Gastrocnemius medialis (tissue), 4 donors: Measurements from ENCODE around the gene JHY. TPM values are rescaled to one million over a fixed set of nuclear protein-coding genes. Genes with fewer than 3 reads are reported as not detected.

Experiments used
- ATAC-seq, 2 donors: fragments of 150-250 bp; one replicate each; pipeline ENCODE4 v1.9.1; 2016
- DNase-seq, 2 donors: peaks; one replicate each; pipeline ENCODE4 v3.0.0-alpha.2; 2019
- H3K27ac ChIP-seq, 4 donors: fragments of 200-600 bp; sonication (generic); 1 replicate in 1 of 4; 2 replicates in 3 of 4; pipeline ENCODE4 v1.5.1; 2016 to 2018; ENCODE audit warnings: mild to moderate bottlenecking in 2 of 4, moderate library complexity in 1 of 4
- H3K27me3 ChIP-seq, 3 donors: fragments of 200-600 bp; sonication (generic) in 2 of 3; 1 replicate in 1 of 3; 2 replicates in 2 of 3; pipeline versions ENCODE4 v1.5.1 to v1.6.0; 2016 to 2019; ENCODE audit warnings: mild to moderate bottlenecking in 1 of 3, moderate library complexity in 1 of 3
- H3K36me3 ChIP-seq, 2 donors: fragments of 200-600 bp; sonication (generic) in 1 of 2; one replicate each; pipeline ENCODE4 v1.5.1; 2017 to 2018
- H3K4me1 ChIP-seq, 2 donors: fragments of 200-600 bp; sonication (generic) in 1 of 2; one replicate each; pipeline ENCODE4 v1.5.1; 2016 to 2017; ENCODE audit warnings: mild to moderate bottlenecking in 2 of 2
- H3K4me3 ChIP-seq, 4 donors: fragments of 200-600 bp; sonication (generic) in 3 of 4; 1 replicate in 1 of 4; 2 replicates in 3 of 4; pipeline ENCODE4 v1.5.1; 2016 to 2019; ENCODE audit warnings: mild to moderate bottlenecking in 2 of 4
- H3K9me3 ChIP-seq, 3 donors: fragments of 200-600 bp; sonication (generic) in 2 of 3; 1 replicate in 1 of 3; 2 replicates in 2 of 3; pipeline ENCODE4 v1.5.1; 2016 to 2019
- CTCF ChIP-seq, 5 experiments: fragments of 450-650 bp in 3 of 5; fragments of 200-600 bp in 2 of 5; sonication (generic) in 2 of 5; IDR thresholded peaks in 4 of 5; conservative IDR thresholded peaks in 1 of 5; 1 replicate in 4 of 5; 2 replicates in 1 of 5; pipeline ENCODE4 v1.5.1; 2016 to 2019; ENCODE audit warnings: antibody characterized with exemption in 5 of 5, mild to moderate bottlenecking in 3 of 5, moderate library complexity in 3 of 5
- POLR2A ChIP-seq, 2 donors: fragments of 450-650 bp; IDR thresholded peaks; one replicate each; pipeline ENCODE4 v1.6.1; 2017; ENCODE audit warnings: antibody characterized with exemption in 2 of 2, mild to moderate bottlenecking in 2 of 2, moderate library complexity in 2 of 2
- in situ Hi-C, 4 donors: fragments of 200-750 bp; cut with MboI; loops; one replicate each; pipeline versions ENCODE4 v1.15.0 to v1.8.0; 2017; ENCODE audit warnings: low sequenced_read_pairs in 4 of 4
- intact Hi-C: fragments of 100-400 bp; cut with DNase I; formaldehyde crosslinking; loops from one replicate; pipeline ENCODE4 v1.15.1; 2023; ENCODE audit warnings: low total_unique reads
- total RNA-seq, 4 donors: library from RNA; depleted of rRNA; stranded (reverse); fragments of >200 nt; gene quantifications; one replicate each; pipeline versions ENCODE4 v1.1.0 to v1.2.3, GENCODE V29; 2016

Gene JHY
- total RNA-seq, 4 donors from 2014 or later: 0.16 to 1.3 (median 0.22) TPM

- no peak overlapping the region for H3K4me3 ChIP-seq
- H3K9me3 ChIP-seq: no peaks in the 10 kb centered on the region
- TF ChIP-seq POLR2A (IDR thresholded peaks at IDR 0.05) (no peak), CTCF (IDR thresholded peaks at IDR 0.05 in 4 of 5, conservative IDR thresholded peaks at IDR 0.05 in 1 of 5) (no peak)
- no peak for DNase-seq
- H3K27me3 ChIP-seq: no peaks in the 10 kb centered on the region
- H3K27ac ChIP-seq: no peak overlapping the region
- no peaks in the 10 kb centered on the region for H3K36me3 ChIP-seq
- intact Hi-C loops (no loop called here), in situ Hi-C loops (no loop called here)
- no peaks in the 10 kb centered on the region for H3K4me1 ChIP-seq
- ATAC-seq: no peak
These were observed 36.2 kb downstream of the JHY start for GRCh38 chr11:122918734-122919133.

- DNase-seq: no peak
- intact Hi-C loops (no loop called here), in situ Hi-C loops (no loop called here)
- H3K27me3 ChIP-seq: no peaks in the 10 kb centered on the region
- no peak overlapping the region for H3K27ac ChIP-seq
- no peak overlapping the region for H3K4me3 ChIP-seq
- H3K36me3 ChIP-seq: no peaks in the 10 kb centered on the region
- TF ChIP-seq CTCF (IDR thresholded peaks at IDR 0.05 in 4 of 5, conservative IDR thresholded peaks at IDR 0.05 in 1 of 5): no peak
- TF ChIP-seq POLR2A (IDR thresholded peaks at IDR 0.05): no peak
- H3K9me3 ChIP-seq: no peaks in the 10 kb centered on the region
- ATAC-seq: no peak
- no peaks in the 10 kb centered on the region for H3K4me1 ChIP-seq
These were observed 38.0 kb downstream of the JHY start for GRCh38 chr11:122920579-122920978.

- in situ Hi-C loops (no loop called here), intact Hi-C loops (no loop called here)
- H3K27ac ChIP-seq: no peak overlapping the region
- no peaks in the 10 kb centered on the region for H3K4me1 ChIP-seq
- H3K4me3 ChIP-seq: no peak overlapping the region
- TF ChIP-seq CTCF (IDR thresholded peaks at IDR 0.05 in 4 of 5, conservative IDR thresholded peaks at IDR 0.05 in 1 of 5): no peak
- no peak for TF ChIP-seq POLR2A (IDR thresholded peaks at IDR 0.05)
- H3K36me3 ChIP-seq: no peaks in the 10 kb centered on the region
- no peaks in the 10 kb centered on the region for H3K27me3 ChIP-seq
- ATAC-seq: no peak
- no peak for DNase-seq
- H3K9me3 ChIP-seq: no peaks in the 10 kb centered on the region
These were observed 40.3 kb downstream of the JHY start for GRCh38 chr11:122922893-122923292.

- DNase-seq (no peak), ATAC-seq (no peak)
- H3K27me3 ChIP-seq: no peaks in the 10 kb centered on the region
- H3K36me3 ChIP-seq: no peaks in the 10 kb centered on the region
- TF ChIP-seq POLR2A (IDR thresholded peaks at IDR 0.05) (no peak), CTCF (IDR thresholded peaks at IDR 0.05 in 4 of 5, conservative IDR thresholded peaks at IDR 0.05 in 1 of 5) (no peak)
- H3K27ac ChIP-seq: no peak overlapping the region
- no peak overlapping the region for H3K4me3 ChIP-seq
- no peaks in the 10 kb centered on the region for H3K9me3 ChIP-seq
- intact Hi-C loops (no loop called here), in situ Hi-C loops (no loop called here)
- no peaks in the 10 kb centered on the region for H3K4me1 ChIP-seq
These were observed 40.7 kb downstream of the JHY start for GRCh38 chr11:122923302-122923701.

GRCh38 chr11:122931510-122931909, 49.0 kb downstream of the JHY start:
- no peaks in the 10 kb centered on the region for H3K9me3 ChIP-seq
- H3K27ac ChIP-seq: no peak overlapping the region
- no peaks in the 10 kb centered on the region for H3K4me1 ChIP-seq
- in situ Hi-C loops (no loop called here), intact Hi-C loops (no loop called here)
- no peaks in the 10 kb centered on the region for H3K27me3 ChIP-seq
- no peak overlapping the region for H3K4me3 ChIP-seq
- TF ChIP-seq POLR2A (IDR thresholded peaks at IDR 0.05) (no peak), CTCF (IDR thresholded peaks at IDR 0.05 in 4 of 5, conservative IDR thresholded peaks at IDR 0.05 in 1 of 5) (no peak)
- ATAC-seq: no peak
- no peaks in the 10 kb centered on the region for H3K36me3 ChIP-seq
- no peak for DNase-seq
